Measurements from ENCODE around the gene SDF4. TPM values are rescaled to one million over a fixed set of nuclear protein-coding genes. Genes with fewer than 3 reads are reported as not detected.

SDF4 gene
- total RNA-seq, 1 donor from 2014 or later: 207 TPM

GRCh38 chr1:1241588-1242219 is 9.9 kb upstream of the SDF4 start:
- DNase-seq (ENCODE audit: low read depth): no peak

- DNase-seq (ENCODE audit: low read depth): no peak
Observed at GRCh38 chr1:1240822-1241587, 9.2 kb upstream of the SDF4 start.

- DNase-seq (ENCODE audit: low read depth): no peak
Observed at GRCh38 chr1:1240348-1240732, 8.5 kb upstream of the SDF4 start.

GRCh38 chr1:1239614-1240347 is 8.0 kb upstream of the SDF4 start:
- DNase-seq (ENCODE audit: low read depth): no peak

GRCh38 chr1:1239227-1239613 is 7.4 kb upstream of the SDF4 start:
- DNase-seq (ENCODE audit: low read depth): no peak

- DNase-seq (ENCODE audit: low read depth): no peak
Observed at GRCh38 chr1:1238702-1239178, 6.9 kb upstream of the SDF4 start.

GRCh38 chr1:1237874-1238701 is 6.3 kb upstream of the SDF4 start:
- no peak for DNase-seq (ENCODE audit: low read depth)

GRCh38 chr1:1236945-1237873 is 5.4 kb upstream of the SDF4 start:
- no peak for DNase-seq (ENCODE audit: low read depth)

GRCh38 chr1:1236176-1236763 is 4.5 kb upstream of the SDF4 start:
- no peak for DNase-seq (ENCODE audit: low read depth)

- no peak for DNase-seq (ENCODE audit: low read depth)
Observed at GRCh38 chr1:1235016-1235744, 3.4 kb upstream of the SDF4 start.

- DNase-seq (ENCODE audit: low read depth): no peak
Observed at GRCh38 chr1:1234180-1234808, 2.5 kb upstream of the SDF4 start.

- DNase-seq (ENCODE audit: low read depth): no peak
Observed at GRCh38 chr1:1233567-1233892, 1.7 kb upstream of the SDF4 start.

- DNase-seq (ENCODE audit: low read depth): no peak
Observed at GRCh38 chr1:1232796-1233566, 1.2 kb upstream of the SDF4 start.

- DNase-seq (ENCODE audit: low read depth): no peak
Observed at GRCh38 chr1:1232208-1232795, 501 bp upstream of the SDF4 start, which contains the start of gene B3GALT6. Gene B3GALT6 (plus strand): TSS chr1:1232237. CDS start chr1:1232279, 42 bp downstream.

GRCh38 chr1:1230656-1231399 is 973 bp downstream of the SDF4 start:
- peak; percentile 73 for DNase-seq (ENCODE audit: low read depth)

- no peak for DNase-seq (ENCODE audit: low read depth)
Observed at GRCh38 chr1:1229770-1230169, 2.0 kb downstream of the SDF4 start.

- DNase-seq (ENCODE audit: low read depth): no peak
Observed at GRCh38 chr1:1228596-1229321, 3.0 kb downstream of the SDF4 start.
